Hematopoietic multipotent progenitor cell (in vitro differentiated cells): Measurements from ENCODE around the gene SLC35F3. TPM values are rescaled to one million over a fixed set of nuclear protein-coding genes. Genes with fewer than 3 reads are reported as not detected.
"Not testable (repeated sequence)": the region's sequence is repeated elsewhere in the genome, so short reads cannot be mapped to it uniquely, and the experiment has no call there.

Experiments
- DNase-seq, 3 donors: peaks; one replicate each; pipeline ENCODE4 v3.0.0-alpha.2; 2011 to 2015; ENCODE audit warnings: low read depth in 2 of 3, low spot score in 2 of 3
- total RNA-seq: library from RNA; depleted of rRNA; stranded (reverse); fragments of >200 nt; gene quantifications from one replicate; pipeline ENCODE4 v1.2.3, GENCODE V29; 2012

SLC35F3 gene
- total RNA-seq = under 0.01 TPM

DNA sequence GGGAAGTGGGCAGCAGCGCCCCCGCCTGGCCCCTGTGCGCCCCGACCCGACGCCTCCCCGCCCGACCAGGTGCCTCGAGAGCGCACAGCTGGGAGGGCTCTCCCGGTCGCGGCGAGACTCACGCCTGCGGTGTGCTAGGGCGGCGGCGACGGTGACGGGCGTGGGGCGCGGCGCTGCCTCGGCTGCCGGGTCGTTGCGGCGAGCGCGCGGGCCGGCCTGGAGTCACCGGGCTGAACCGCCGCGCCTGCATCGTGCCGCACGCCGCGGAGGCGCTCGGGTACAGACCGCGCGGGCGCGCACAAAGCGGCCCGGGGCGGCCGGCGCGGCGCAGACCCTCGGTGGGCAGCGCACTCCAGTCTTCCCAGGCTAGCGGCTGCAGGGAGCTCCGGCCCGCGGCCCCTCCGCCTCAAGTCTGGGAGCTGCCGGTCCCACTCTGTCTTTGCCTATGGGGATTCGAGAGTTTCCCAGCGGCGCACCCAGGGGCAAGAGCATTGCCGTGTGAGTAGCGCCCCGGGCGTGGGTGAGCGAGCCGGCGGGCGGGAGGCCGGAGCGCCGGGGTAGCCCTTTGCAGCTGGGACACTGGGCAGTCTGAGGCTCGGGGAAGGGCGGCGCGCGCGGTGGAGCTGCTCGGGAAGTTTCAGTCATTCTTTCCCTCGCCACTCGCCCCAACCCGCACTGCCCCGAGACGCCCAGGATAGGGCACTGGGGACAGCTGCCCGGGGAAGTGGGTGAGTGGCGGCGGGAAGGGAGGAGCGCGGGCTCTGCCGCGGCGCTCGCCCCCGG is at the start of gene SLC35F3:
TSS of gene SLC35F3 (plus strand) at position 44 of the 783 bp plus-strand sequence.
- peak in 2 of 3 donors; percentile 8 to 9 for DNase-seq

DNA sequence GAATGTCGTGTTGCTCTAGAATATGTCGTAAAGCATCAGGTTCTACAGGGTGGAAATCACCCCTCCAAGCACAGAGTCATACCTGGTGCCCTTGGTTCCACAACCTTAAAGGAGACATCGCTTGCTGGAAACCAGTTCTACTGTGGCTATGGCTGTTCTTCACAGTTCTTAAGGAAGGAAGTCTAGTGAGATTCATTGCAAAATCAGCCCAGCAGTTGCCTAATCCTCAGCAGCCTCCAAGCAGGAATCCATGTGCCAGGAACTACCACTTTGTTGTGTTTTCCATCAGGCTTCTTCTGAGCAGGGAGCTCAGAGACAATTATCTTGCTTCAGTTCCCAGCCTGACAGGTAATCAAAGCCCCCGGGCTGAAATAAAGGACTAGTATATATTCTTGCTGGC is 45.0 kb upstream of the SLC35F3 start:
- no peak for DNase-seq

DNA sequence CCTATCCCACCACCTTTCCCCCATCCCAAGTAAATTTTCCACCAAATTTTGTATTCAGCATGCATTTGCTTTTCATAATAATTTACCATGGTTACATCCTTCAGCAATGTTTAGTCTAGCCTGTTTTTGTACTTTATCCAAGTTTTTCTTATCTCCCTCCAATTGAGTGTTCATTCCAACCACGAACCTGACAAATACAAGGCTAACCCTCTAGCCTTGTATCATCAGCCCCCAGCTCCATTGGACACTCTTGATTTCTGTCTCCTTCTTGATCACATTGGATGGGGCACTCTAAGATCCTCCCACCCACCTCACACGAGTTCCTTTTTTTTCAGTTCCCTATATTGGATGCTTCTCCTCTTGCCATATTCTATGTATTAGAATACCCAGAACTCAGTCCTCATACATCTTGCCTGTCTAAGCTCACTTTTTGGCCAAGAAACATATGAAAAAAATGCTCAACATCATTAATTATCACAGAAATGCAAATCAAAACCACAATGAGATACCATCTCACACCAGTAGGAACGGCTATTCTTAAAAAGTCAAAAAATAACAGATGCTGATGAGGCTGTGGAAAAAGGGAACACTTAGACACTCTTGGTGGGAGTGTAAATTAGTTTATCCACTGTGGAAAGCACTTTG is 40.5 kb upstream of the SLC35F3 start:
- DNase-seq = no peak

DNA sequence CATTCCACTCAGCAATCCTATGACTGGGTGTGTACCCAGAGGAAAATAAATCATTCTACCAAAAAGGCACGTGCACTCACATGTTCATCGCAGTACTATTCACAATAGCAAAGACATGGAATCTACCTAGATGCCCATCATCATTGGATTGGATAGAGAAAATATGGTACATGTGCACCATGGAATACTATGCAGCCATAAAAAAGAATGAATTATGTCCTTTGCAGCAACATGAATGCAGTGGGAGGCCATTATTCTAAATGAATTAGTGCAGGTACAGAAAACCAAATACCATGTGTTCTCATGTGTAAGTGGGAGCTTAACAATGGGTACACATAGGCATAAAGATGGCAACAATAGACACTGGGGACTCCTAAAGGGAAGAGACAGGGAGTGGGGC is 39.9 kb upstream of the SLC35F3 start:
- no peak for DNase-seq

DNA sequence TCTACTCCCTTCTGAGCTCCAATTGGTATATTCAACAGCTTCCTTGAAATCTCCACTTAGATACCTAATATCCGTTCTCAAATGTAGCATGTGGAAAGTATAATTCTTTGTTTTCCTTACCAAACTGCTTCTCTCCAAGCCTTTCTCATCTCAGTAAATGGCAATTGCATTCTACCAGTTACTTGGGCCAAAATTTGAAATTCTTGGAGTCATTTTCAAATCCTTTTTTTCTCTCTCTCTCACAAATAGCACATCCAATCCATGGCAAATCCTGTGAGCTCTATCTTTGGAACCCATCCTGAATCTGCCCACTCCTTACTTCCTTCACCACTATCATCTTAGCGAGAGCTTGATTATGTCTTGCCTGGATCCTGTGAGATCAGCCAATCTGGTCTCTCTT is 39.3 kb upstream of the SLC35F3 start:
- no peak for DNase-seq

DNA sequence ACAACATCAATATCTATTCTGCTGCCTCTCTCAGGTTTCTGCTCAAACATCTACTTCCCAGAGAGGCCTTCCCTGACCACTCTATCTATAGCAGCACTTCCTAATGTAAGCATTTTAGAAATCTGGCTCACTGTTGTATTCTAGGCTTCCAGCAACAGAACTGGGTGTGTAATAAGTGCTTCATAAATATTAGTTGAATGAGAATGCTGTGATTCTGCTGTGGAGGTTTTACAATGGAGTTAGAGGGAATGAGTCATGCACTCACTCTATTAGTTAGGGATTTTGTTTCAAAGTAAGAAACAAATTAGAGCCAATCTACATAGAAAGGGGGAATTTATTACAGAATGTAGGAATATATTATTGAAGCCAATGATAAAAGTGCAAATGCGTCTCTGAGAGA is 38.6 kb upstream of the SLC35F3 start:
- no peak for DNase-seq

DNA sequence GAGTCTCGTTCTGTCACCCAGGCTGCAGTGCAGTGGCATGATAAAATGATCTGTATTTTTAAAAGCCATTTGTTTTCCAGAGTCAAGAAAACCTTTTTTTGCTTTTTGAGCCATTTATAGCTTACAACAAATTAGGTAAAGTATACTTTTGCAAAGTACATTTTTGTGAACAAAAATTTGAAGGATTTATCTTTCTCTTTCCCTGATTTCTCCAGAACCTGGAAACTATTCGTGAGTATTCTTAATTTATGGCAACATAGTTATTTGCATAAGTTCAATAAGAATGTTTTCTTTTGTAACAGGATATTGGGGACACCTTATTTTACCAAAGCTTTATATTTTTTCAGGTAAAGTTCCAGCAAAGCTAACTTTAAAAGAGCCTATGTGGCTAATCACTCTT is 37.4 kb upstream of the SLC35F3 start:
- DNase-seq = no peak

DNA sequence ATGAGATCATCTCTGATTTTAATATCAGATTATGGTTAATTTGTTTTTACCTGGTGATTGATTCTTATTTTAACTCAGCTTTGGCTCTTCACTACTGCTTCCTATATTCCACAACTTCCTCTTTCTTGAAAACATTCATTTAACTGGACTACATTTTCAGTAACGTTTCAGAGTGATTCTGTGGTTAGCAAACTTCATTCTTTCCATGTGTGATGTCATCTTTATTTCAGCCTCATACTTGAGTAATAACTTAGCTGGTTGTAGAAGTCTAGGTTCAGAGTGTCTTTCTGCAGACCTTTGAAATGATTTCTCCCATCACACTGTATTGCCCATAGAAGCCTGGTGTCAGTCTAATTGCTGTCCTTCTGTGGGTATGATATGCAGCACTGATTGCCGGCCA is 36.0 kb upstream of the SLC35F3 start:
- DNase-seq = no peak

DNA sequence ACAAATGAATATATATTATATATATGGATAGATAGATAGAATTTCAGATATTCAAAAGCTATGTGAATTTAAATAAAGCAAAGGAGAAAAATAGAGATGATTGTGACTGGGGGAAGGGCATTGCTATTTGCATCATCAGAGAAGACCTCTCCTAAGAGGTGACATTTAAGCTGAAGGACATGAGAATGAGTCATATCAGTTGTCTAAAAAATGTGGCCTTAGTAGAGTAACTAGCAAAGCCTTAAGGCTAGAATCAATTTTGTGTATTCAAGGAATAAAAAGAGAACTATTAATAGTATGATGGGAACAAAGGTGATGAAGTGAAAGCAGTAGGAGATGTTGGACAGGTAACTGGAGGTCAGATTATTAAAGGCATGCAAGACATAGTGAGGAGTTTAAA is 34.8 kb upstream of the SLC35F3 start:
- DNase-seq = no peak

DNA sequence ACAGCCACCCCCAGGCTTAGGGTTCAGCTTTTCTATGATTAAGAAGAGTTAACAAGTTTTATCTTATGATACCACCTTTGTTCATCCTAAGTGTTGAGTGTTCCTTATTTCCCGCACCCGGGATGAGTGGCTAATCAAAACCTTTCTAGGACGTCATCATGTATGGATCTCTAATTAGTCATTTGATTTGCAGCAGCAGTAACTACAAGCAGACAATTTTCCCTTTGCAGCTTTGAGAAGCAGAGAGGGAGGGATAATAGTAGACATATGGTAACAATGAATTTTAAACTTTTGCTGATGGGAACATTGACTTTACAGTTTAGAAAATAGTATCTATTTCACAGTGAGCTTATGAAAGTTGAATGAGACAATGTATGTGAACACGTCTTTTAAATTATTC is 30.8 kb upstream of the SLC35F3 start:
- DNase-seq = no peak

DNA sequence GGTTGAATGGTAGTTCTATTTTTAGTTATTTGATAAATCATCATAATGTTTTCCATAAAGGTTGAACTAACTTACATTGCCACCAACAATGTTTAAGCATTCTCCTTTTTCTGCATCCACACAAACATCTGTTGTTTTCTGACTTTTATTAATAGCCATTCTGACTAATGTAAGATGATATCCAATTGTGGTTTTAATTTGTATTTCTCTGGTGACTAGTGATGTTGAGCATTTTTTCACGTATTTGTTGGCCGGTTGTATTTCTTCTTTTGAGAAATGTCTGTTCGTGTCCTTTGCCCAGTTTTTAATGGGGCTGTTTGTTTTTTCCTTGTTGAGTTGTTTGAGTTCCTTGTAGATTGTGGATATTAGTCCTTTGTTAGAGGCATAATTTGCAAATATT is 24.6 kb upstream of the SLC35F3 start:
- no peak for DNase-seq

DNA sequence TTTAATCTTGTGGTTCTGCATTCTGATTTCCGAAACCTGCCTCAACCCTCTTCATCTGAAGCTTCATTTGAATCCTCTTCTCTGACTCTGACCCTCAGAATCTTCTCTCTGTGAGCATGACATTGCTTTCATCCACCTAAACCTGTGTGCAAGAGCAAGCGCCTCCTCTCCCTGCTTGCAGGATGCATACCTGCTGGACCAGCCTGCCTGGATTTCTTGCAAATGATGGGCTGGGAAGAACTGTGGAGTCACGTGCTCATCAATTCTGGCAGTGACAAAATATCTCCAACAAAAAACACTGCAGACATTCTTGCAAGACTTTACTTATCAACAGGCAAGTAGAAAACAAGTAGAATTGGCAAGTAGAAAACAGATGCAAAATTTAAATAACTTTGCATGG is 20.8 kb upstream of the SLC35F3 start:
- no peak for DNase-seq

DNA sequence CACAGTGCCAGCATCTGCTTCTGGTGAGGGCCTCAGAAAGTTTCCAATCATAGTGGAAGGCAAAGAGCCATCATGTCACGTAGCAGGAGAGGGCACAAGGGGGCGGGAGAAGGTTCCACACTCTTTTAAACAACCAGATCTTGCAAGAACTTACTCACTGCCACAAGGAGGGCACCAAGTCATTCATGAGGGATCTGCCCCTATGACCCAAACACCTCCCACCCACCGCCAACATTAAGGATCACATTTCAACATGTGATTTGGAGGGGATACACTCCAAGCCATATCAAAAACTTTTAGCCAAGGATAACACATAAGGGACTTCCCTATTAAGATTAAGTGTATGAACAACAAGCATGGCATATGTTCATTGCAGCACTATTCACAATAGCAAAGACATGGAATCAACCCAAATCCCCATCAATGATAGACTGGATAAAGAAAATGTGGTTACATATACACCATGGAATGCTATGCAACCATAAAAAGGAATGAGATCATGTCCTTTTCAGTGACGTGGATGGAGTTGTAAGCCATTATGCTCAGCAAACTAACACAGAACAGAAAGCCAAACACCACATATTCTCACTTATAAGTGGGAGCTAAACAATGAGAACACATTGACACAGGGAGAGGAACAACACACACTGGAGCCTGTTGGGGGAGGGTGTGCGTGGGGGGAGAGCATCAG is 19.9 kb upstream of the SLC35F3 start:
- DNase-seq = no peak

DNA sequence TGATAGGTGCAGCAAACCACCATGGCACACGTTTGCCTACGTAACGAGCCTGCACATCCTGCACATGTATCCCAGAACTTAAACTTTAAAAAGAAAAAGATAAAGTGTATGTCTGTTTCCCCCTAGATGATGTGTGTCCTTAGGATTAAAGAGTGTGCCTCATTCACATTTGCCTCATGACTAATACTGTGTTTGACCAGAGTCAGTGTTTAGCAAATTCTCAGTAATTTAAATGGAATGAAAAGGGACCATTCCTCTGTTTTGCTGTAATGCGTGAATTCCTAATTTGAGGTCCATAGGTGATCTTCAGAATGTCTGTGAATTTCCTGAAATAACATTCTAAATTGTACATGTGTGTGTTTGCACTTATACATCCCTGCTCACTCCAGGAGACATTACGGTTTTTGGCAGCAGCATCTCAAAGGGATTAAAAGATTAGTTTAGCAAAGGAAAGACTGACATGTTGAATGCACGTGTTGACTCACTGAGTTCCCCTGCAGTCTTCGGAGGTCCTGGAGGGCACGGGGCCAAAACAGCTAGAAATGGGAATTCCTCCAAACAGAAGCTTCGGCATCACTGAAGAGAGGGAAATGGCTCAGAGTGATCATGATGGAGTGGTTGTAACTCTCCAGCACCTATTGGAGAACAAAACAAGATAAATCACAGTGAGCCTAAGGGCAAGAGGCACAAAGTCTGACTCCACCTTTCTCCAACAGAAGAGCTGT is 19.1 kb upstream of the SLC35F3 start:
- no peak for DNase-seq

DNA sequence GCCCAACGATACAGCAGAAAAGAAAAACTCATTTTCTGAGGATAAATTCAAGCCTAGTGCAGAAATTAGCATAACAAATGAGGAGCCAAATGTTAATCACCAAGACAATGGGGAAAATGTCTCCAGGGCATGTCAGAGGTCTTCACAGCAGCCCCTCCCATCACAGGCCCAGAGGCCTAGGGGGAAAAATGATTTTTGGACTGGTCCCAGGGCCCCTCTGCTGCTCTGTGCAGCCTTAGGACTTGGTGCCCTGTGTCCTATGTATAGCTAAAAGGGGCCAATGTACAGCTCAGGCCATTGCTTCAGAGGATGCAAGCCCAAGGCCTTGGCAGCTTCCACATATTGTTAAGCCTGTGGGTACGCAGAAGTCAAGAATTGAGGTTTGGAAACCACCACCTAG is 13.3 kb upstream of the SLC35F3 start:
- not testable (repeated sequence) for DNase-seq

DNA sequence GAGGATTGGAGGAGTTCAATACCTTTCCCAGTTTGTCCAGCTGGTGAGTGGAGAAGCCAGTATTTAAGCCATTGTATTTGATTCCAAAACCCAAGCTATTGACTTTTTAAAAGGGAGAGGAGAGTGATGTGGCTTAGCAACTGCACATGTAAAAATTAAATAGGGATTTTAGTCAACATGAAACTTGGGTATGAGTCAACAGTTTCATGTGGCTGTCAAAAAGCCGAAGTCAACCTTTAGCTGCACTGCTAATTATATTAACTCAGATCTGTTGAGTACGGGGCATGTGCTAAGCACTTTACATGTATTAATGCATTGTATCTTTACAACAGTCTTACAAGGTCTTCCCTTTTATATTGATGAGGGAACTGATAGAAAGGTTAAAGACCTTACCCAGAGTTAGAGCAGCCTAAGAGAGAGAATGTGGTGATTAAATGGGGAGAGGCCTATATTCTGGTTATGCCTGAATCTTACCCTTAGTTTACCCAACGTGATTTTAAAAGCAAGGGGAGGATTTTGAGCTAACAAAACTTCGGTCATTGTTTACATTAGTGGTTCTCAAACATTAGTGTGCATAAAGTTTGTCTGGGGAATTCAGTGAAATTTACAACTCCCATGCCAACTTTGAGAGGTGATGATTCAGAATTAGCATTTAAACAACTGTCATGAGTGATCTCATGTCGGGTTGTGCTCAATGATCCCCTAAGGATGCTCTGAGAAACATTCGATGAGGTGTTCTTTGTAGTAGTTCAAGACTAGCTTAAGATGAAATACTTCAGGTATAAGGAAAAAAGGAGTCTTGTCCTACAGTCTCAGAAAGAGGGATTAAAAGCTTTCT is 6.9 kb upstream of the SLC35F3 start:
- DNase-seq = no peak

DNA sequence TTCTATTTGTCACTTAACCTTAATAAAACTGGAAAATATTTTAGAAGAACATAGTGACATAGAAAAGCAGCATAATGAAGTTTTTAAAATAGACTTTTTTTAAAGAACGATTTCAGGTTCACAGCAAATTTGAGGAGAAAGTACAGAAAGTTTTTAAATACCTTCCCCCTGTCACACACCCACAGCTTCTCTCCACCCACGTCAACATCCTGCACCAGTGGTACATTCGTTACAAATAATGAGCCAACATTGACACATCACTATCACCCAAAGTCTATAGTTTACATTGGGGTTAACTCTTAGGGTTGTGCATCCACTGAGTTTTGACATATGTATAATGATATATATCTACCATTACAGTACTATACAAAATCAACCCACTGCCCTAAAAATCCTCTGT is 3.0 kb upstream of the SLC35F3 start:
- DNase-seq = no peak

DNA sequence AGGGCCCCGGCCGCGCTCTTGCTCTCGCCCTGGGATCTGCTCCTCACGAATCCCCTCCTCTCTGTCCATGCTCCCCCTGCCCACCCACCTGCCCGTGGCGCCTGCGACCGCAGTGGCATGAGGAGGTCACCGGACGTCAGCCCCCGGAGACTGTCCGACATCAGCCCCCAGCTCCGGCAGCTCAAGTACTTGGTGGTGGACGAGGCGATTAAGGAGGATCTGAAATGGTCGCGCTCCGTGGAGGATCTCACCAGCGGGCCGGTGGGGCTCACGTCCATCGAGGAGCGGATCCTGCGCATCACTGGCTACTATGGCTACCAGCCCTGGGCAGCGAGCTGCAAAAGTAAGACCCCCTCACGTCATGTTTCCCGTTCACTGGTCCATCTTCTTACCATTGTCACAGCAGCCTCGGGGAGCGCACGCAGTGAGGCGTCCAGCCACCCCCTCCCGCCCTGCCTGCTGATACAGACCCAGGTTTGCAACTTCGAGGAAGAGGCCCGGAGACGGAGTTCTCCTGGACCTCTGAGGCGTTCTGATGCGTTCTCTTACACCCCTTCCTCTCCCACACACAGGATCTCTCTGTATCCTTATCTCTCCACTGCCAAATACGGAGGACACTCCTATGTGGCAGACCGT is 1.1 kb downstream of the SLC35F3 start:
- no peak for DNase-seq

DNA sequence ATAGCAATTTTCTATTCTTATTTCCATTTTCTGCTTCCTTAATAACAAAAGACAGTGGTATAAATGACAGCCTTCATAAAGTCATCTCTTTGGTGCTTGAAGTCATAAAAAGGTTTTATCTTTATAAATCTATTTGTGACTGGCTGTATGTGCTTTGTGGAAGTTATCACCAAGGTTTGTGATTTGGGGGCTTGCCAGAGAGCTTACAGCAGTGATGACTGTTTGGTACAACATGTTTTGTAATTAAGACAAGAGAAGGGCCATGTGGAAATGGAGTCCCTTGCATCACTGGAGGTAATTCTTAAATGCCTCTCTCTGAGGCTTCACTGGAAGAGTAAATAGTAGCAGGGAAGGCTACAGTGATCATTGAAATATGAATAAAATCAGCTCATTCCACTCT is 2.7 kb downstream of the SLC35F3 start:
- no peak for DNase-seq

DNA sequence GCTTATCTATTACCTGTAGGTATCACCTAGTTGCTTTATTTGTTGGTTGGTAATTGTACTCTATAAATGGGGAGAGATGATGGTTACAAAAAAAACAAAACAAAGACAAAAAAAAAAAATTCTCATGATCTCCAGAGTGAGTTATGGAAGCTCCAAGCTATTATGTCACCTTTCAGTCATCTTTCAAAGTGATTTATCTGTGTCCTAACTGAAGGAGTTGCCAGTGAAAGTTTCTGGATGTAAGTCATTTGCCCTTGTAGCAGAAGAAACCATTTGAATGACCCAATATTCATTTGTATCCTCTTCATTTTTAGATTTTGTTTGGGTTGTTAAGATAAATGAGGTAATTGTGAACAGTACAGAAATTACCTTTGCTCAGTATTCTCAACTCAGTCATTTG is 3.6 kb downstream of the SLC35F3 start:
- DNase-seq = no peak
